Mesenchymal stem cell (in vitro differentiated cells and primary cell): Measurements from ENCODE around the gene PMEPA1.
A peak's percentile ranks its signal among the peaks of the same experiment; 100 is the strongest.

ENCODE experiments used
- DNase-seq: peaks from one replicate; pipeline ENCODE4 v3.0.0-alpha.2; 2013
- H2AFZ ChIP-seq: one replicate; pipeline ENCODE4 v1.6.1; 2013; ENCODE audit warnings: low read depth, mild to moderate bottlenecking, control low read depth, inconsistent platforms, low read length, moderate library complexity
- H2AK5ac ChIP-seq: 2 replicates; pipeline ENCODE4 v1.6.1; 2013; ENCODE audit warnings: low read length, moderate library complexity, mild to moderate bottlenecking, inconsistent platforms; ENCODE audit not compliant: severe bottlenecking
- H2BK120ac ChIP-seq: one replicate; pipeline ENCODE4 v1.6.1; 2013; ENCODE audit warnings: low read depth, mild to moderate bottlenecking, inconsistent platforms, low read length, moderate library complexity
- H2BK12ac ChIP-seq, 2 experiments: one replicate each; pipeline ENCODE4 v1.6.1; 2013; ENCODE audit warnings: inconsistent platforms in 2 of 2, low read length in 2 of 2, mild to moderate bottlenecking in 2 of 2, moderate library complexity in 2 of 2, control low read depth in 1 of 2
- H2BK15ac ChIP-seq: one replicate; pipeline ENCODE4 v1.6.1; 2013; ENCODE audit warnings: mild to moderate bottlenecking, low read depth, inconsistent platforms; ENCODE audit not compliant: poor library complexity, severe bottlenecking
- H2BK5ac ChIP-seq: 2 replicates; pipeline ENCODE4 v1.6.1; 2013; ENCODE audit warnings: low read depth, mild to moderate bottlenecking, low read length, control low read depth, inconsistent platforms; ENCODE audit not compliant: poor library complexity, severe bottlenecking
- H3K14ac ChIP-seq, 2 experiments: one replicate each; pipeline ENCODE4 v1.6.1; 2013; ENCODE audit warnings: inconsistent platforms in 2 of 2, low read length in 2 of 2, control low read depth in 1 of 2, mild to moderate bottlenecking in 1 of 2, moderate library complexity in 1 of 2
- H3K18ac ChIP-seq, 2 experiments: one replicate each; pipeline ENCODE4 v1.6.1; 2013; ENCODE audit warnings: inconsistent platforms in 2 of 2, low read length in 2 of 2, control low read depth in 1 of 2, low read depth in 1 of 2, mild to moderate bottlenecking in 1 of 2
- H3K23ac ChIP-seq, 2 experiments: one replicate each; pipeline ENCODE4 v1.6.1; 2013; ENCODE audit warnings: inconsistent platforms in 2 of 2, low read length in 2 of 2, mild to moderate bottlenecking in 2 of 2, moderate library complexity in 2 of 2, control low read depth in 1 of 2
- H3K27ac ChIP-seq: 2 replicates; pipeline ENCODE4 v1.5.1; 2013; ENCODE audit warnings: mild to moderate bottlenecking, moderate library complexity, low read length, control low read depth, inconsistent platforms; ENCODE audit not compliant: poor library complexity, severe bottlenecking
- H3K27me3 ChIP-seq, 2 experiments: 2 replicates each; pipeline versions ENCODE4 v1.6.1 to v1.7.0; 2013; ENCODE audit warnings: low read length in 2 of 2, mild to moderate bottlenecking in 2 of 2, moderate library complexity in 2 of 2, control low read depth in 1 of 2, inconsistent platforms in 1 of 2; ENCODE audit not compliant: control insufficient read depth in 1 of 2, insufficient read depth in 1 of 2
- H3K36me3 ChIP-seq, 2 experiments: 2 replicates each; pipeline versions ENCODE4 v1.6.1 to v1.7.0; 2013; ENCODE audit warnings: low read length in 2 of 2, control low read depth in 1 of 2, inconsistent platforms in 1 of 2, low read depth in 1 of 2, mild to moderate bottlenecking in 1 of 2; ENCODE audit not compliant: insufficient read depth in 2 of 2, control insufficient read depth in 1 of 2
- H3K4ac ChIP-seq, 2 experiments: one replicate each; pipeline ENCODE4 v1.6.1; 2013; ENCODE audit warnings: inconsistent platforms in 2 of 2, low read length in 2 of 2, mild to moderate bottlenecking in 2 of 2, moderate library complexity in 2 of 2, control low read depth in 1 of 2, low read depth in 1 of 2
- H3K4me1 ChIP-seq: 2 replicates; pipeline ENCODE4 v1.6.1; 2013; ENCODE audit warnings: low read depth, low read length, control low read depth; ENCODE audit not compliant: control insufficient read depth, insufficient read depth
- H3K4me2 ChIP-seq: 2 replicates; pipeline ENCODE4 v1.6.1; 2013; ENCODE audit warnings: low read length, mild to moderate bottlenecking, inconsistent platforms; ENCODE audit not compliant: poor library complexity, severe bottlenecking
- H3K4me3 ChIP-seq, 2 experiments: 2 replicates each; pipeline versions ENCODE4 v1.5.1 to v1.7.0; 2013; ENCODE audit warnings: low read length in 2 of 2, mild to moderate bottlenecking in 2 of 2, control low read depth in 1 of 2, low read depth in 1 of 2; ENCODE audit not compliant: insufficient read depth in 1 of 2
- H3K79me1 ChIP-seq: replicated peaks from 2 replicates; pipeline ENCODE4 v1.6.1; 2013; ENCODE audit warnings: mild to moderate bottlenecking, control low read depth, low read length, inconsistent platforms; ENCODE audit not compliant: poor library complexity, severe bottlenecking
- H3K9ac ChIP-seq: 2 replicates; pipeline ENCODE4 v1.7.0; 2013; ENCODE audit warnings: mild to moderate bottlenecking, low read length, moderate library complexity
- H3K9me3 ChIP-seq: 2 replicates; pipeline ENCODE4 v1.7.0; 2013; ENCODE audit warnings: mild to moderate bottlenecking, low read length; ENCODE audit not compliant: control insufficient read depth
- H4K8ac ChIP-seq: one replicate; pipeline ENCODE4 v1.6.1; 2013; ENCODE audit warnings: inconsistent platforms, mild to moderate bottlenecking, low read length, moderate library complexity
- H4K91ac ChIP-seq: one replicate; pipeline ENCODE4 v1.6.1; 2013; ENCODE audit warnings: mild to moderate bottlenecking, low read length, inconsistent platforms
- WGBS: methylation state at CpG from one replicate; pipeline ENCODE4 v1.1.7; 2013; ENCODE audit warnings: mixed read lengths; 5-methylcytosine and 5-hydroxymethylcytosine counted together

The PMEPA1 gene

GRCh38 chr20:57616143-57616951 is 93.5 kb downstream of the PMEPA1 start:
- H3K27ac ChIP-seq = no peak overlapping the region
- H3K4me3 ChIP-seq = no peak overlapping the region
- no peak for DNase-seq
- H3K79me1 ChIP-seq = no peaks in the 10 kb centered on the region
- H3K4ac ChIP-seq = no peak overlapping the region
- no peak overlapping the region for H2AFZ ChIP-seq
- H3K18ac ChIP-seq = no peak overlapping the region
- H3K23ac ChIP-seq = no peak overlapping the region
- H4K91ac ChIP-seq = no peak overlapping the region
- H3K9me3 ChIP-seq = no peaks in the 10 kb centered on the region
- no peak overlapping the region for H3K14ac ChIP-seq
- no peak overlapping the region for H2AK5ac ChIP-seq
- H3K9ac ChIP-seq = no peak overlapping the region
- no peak overlapping the region for H2BK5ac ChIP-seq
- no peaks in the 10 kb centered on the region for H3K36me3 ChIP-seq
- no peak overlapping the region for H2BK15ac ChIP-seq
- no peak overlapping the region for H3K4me2 ChIP-seq
- H2BK120ac ChIP-seq = no peak overlapping the region
- H3K4me1 ChIP-seq = no peaks in the 10 kb centered on the region
- no peak overlapping the region for H4K8ac ChIP-seq
- WGBS = 73% methylated on average over 19 of the region's 20 CpGs
- peaks cover 9 to 71% of the 10 kb centered on the region in 2 experiments for H3K27me3 ChIP-seq
- no peak overlapping the region for H2BK12ac ChIP-seq

- DNase-seq = no peak
- no peak overlapping the region for H3K23ac ChIP-seq
- H3K14ac ChIP-seq = no peak overlapping the region
- no peaks in the 10 kb centered on the region for H3K9me3 ChIP-seq
- no peak overlapping the region for H2AK5ac ChIP-seq
- no peak overlapping the region for H2BK12ac ChIP-seq
- H2BK15ac ChIP-seq = no peak overlapping the region
- 85% methylated on average over 6 of the region's 8 CpGs for WGBS
- H3K79me1 ChIP-seq = no peaks in the 10 kb centered on the region
- no peaks in the 10 kb centered on the region for H3K36me3 ChIP-seq
- no peak overlapping the region for H4K8ac ChIP-seq
- no peak overlapping the region for H3K4me2 ChIP-seq
- no peak overlapping the region for H3K4me3 ChIP-seq
- peaks cover 14 to 70% of the 10 kb centered on the region in 2 experiments for H3K27me3 ChIP-seq
- H2AFZ ChIP-seq = no peak overlapping the region
- no peaks in the 10 kb centered on the region for H3K4me1 ChIP-seq
- H3K18ac ChIP-seq = no peak overlapping the region
- no peak overlapping the region for H3K4ac ChIP-seq
- no peak overlapping the region for H4K91ac ChIP-seq
- H2BK5ac ChIP-seq = no peak overlapping the region
- no peak overlapping the region for H3K9ac ChIP-seq
- no peak overlapping the region for H3K27ac ChIP-seq
- H2BK120ac ChIP-seq = no peak overlapping the region
Observed at GRCh38 chr20:57615445-57615811, 94.4 kb downstream of the PMEPA1 start.

GRCh38 chr20:57614490-57615444 is 95.0 kb downstream of the PMEPA1 start:
- Histone ChIP-seq H3K4me1 (no peaks in the 10 kb centered on the region), H3K18ac (no peak overlapping the region), H2BK5ac (no peak overlapping the region), H3K27me3 (peaks cover 20 to 71% of the 10 kb centered on the region in 2 experiments), H3K4ac (no peak overlapping the region), H3K36me3 (no peaks in the 10 kb centered on the region), H2BK15ac (no peak overlapping the region), H3K4me3 (no peak overlapping the region), H2BK12ac (no peak overlapping the region), H4K8ac (no peak overlapping the region), H3K9me3 (no peaks in the 10 kb centered on the region), H3K23ac (no peak overlapping the region), H2AFZ (no peak overlapping the region), H3K79me1 (no peaks in the 10 kb centered on the region), H4K91ac (no peak overlapping the region), H2AK5ac (no peak overlapping the region), H3K4me2 (no peak overlapping the region), H3K27ac (no peak overlapping the region), H2BK120ac (no peak overlapping the region), H3K14ac (no peak overlapping the region), H3K9ac (no peak overlapping the region)
- WGBS = 88% methylated on average over 16 of the region's 16 CpGs
- DNase-seq = no peak

- H2BK120ac ChIP-seq = no peak overlapping the region
- no peaks in the 10 kb centered on the region for H3K4me1 ChIP-seq
- no peak overlapping the region for H2AFZ ChIP-seq
- H2BK5ac ChIP-seq = no peak overlapping the region
- H3K4ac ChIP-seq = no peak overlapping the region
- H3K14ac ChIP-seq = no peak overlapping the region
- no peak overlapping the region for H2BK15ac ChIP-seq
- no peak overlapping the region for H4K91ac ChIP-seq
- H3K27ac ChIP-seq = no peak overlapping the region
- WGBS = 80% methylated on average over 11 of the region's 12 CpGs
- H3K4me3 ChIP-seq = peak overlapping the region in 1 of 2 experiments; percentile 7
- no peak overlapping the region for H3K18ac ChIP-seq
- no peaks in the 10 kb centered on the region for H3K36me3 ChIP-seq
- no peaks in the 10 kb centered on the region for H3K79me1 ChIP-seq
- no peak overlapping the region for H2BK12ac ChIP-seq
- H3K23ac ChIP-seq = no peak overlapping the region
- no peak for DNase-seq
- no peak overlapping the region for H3K9ac ChIP-seq
- no peaks in the 10 kb centered on the region for H3K9me3 ChIP-seq
- peaks cover 26 to 74% of the 10 kb centered on the region in 2 experiments for H3K27me3 ChIP-seq
- H4K8ac ChIP-seq = no peak overlapping the region
- H3K4me2 ChIP-seq = no peak overlapping the region
- no peak overlapping the region for H2AK5ac ChIP-seq
Observed at GRCh38 chr20:57613481-57613921, 96.3 kb downstream of the PMEPA1 start.
